AG04450 (cell line): ENCODE data around the gene RGL1. TPM values are rescaled to one million over a fixed set of nuclear protein-coding genes. Genes with fewer than 3 reads are reported as not detected.

Experiments used
- CTCF ChIA-PET: fragments of 300-600, 350-600 bp; formaldehyde crosslinking; extraction: SDS; loops from one replicate; lab custom pipeline; 2022; ENCODE audit warnings: antibody characterized with exemption, inconsistent platforms; lab: Charles Lee
- POLR2A ChIA-PET: fragments of 350-600 bp; formaldehyde crosslinking; extraction: SDS; loops from one replicate; lab custom pipeline; 2021; ENCODE audit warnings: antibody characterized with exemption, inconsistent platforms; lab: Yijun Ruan, JAX
- DNase-seq: peaks from one replicate; pipeline ENCODE4 v3.0.0-alpha.2; 2011; ENCODE audit warnings: low read depth, low spot score
- H3K27ac ChIP-seq: one replicate; pipeline ENCODE4 v1.5.1; 2012; ENCODE audit warnings: low read depth, low read length, control low read depth
- H3K27me3 ChIP-seq: one replicate; pipeline ENCODE4 v1.6.0; 2012; ENCODE audit warnings: low read length; ENCODE audit not compliant: control insufficient read depth, insufficient read depth
- H3K4me3 ChIP-seq: 2 replicates; pipeline ENCODE4 v1.5.1; 2011; ENCODE audit warnings: mild to moderate bottlenecking, low read depth, low read length, control low read depth
- H3K9me3 ChIP-seq: 2 replicates; pipeline ENCODE4 v1.5.1; 2012; ENCODE audit warnings: low read length; ENCODE audit not compliant: control insufficient read depth, insufficient read depth
- CTCF ChIP-seq: IDR thresholded peaks from 2 replicates; pipeline ENCODE4 v1.5.1; 2011; ENCODE audit warnings: low read depth, low read length, control low read depth, inconsistent platforms
- polyA plus RNA-seq: library from polyadenylated mRNA; depleted of rRNA; stranded (reverse); fragments of >200 nt; gene quantifications from 2 replicates; pipeline ENCODE4 v1.2.3, GENCODE V29; 2011

The RGL1 gene
- polyA plus RNA-seq, 1 experiment: 11.1 TPM

GRCh38 chr1:183947988-183948387, 143.1 kb downstream of the RGL1 start:
- TF ChIP-seq CTCF: no peak
- Histone ChIP-seq H3K27me3 (no peaks in the 10 kb centered on the region), H3K9me3 (no peaks in the 10 kb centered on the region), H3K4me3 (no peak overlapping the region), H3K27ac (no peak overlapping the region)
- POLR2A ChIA-PET: no interaction called here
- DNase-seq: no peak
- CTCF ChIA-PET: no interaction called here

- no peak for TF ChIP-seq CTCF
- ChIA-PET CTCF (no interaction called here), POLR2A (no interaction called here)
- Histone ChIP-seq H3K9me3 (no peaks in the 10 kb centered on the region), H3K27me3 (no peaks in the 10 kb centered on the region), H3K27ac (no peak overlapping the region), H3K4me3 (no peak overlapping the region)
- DNase-seq: no peak
These were observed 147.2 kb downstream of the RGL1 start for GRCh38 chr1:183952101-183952500.

- DNase-seq: no peak
- POLR2A ChIA-PET: no interaction called here
- Histone ChIP-seq H3K9me3 (no peaks in the 10 kb centered on the region), H3K27me3 (no peaks in the 10 kb centered on the region), H3K27ac (no peak overlapping the region), H3K4me3 (no peak overlapping the region)
- CTCF ChIA-PET: no interaction called here
- no peak for TF ChIP-seq CTCF
These were observed 148.1 kb downstream of the RGL1 start for GRCh38 chr1:183953031-183953430.

DNA sequence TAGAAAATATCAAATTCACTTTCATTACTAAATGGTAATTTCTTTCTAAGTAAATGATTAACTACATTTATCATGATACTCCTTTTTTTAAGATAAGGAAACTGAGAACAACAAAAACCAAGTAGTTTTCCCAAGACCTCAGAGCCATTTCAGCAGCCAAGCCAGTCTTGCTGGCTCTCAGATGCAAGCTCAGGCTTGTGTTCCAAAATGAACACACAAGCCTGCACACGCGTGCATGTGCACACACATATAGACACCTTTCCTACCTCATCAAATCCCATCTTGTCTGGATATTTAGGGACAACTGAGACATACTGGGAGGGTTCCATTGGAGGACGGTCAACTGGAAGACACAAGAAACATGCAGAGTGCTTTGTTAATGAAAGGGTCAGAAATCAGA, 149.6 kb downstream of the RGL1 start:
- Histone ChIP-seq H3K9me3 (no peaks in the 10 kb centered on the region), H3K4me3 (no peak overlapping the region), H3K27me3 (no peaks in the 10 kb centered on the region), H3K27ac (no peak overlapping the region)
- TF ChIP-seq CTCF: no peak
- CTCF ChIA-PET: interaction anchor here (2.3 kb wide), 1 partner anchor 299 kb away, joined by 9 read pairs; no protein-coding TSS in a partner anchor
- DNase-seq: no peak
- POLR2A ChIA-PET: no interaction called here

DNA sequence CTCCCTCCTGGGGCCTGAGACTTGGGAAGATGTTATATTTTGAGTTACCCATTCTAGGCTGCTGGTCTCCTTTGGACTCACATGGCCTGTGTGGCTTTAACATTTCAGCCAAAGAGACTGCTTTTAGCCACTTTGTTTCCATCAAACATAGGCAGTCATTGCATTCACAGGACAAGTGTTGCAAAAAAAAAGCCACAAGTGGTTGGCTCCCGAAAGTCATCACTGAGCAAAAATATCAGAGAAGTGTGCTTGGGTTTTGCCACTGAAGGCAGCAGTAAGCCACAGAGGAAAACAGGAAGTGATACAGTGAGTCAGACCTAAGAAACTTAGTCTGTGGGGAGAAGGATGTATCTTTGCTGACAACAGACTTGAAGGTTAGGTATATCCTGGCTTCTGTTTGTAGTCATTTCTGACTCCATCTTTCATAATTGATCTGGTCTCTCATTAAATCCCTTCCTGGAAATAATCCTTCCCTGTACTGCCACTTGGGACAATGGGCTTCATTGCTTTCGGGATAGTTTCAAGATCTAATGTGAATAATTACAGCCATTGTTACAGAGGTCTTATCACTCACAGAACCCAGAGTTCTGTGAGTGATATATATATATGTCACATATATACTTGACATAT, 151.8 kb downstream of the RGL1 start:
- ChIA-PET CTCF (interaction anchor here (1.1 to 2.3 kb wide), 2 partner anchors 301 to 707 kb away, joined by 3 to 9 read pairs; no protein-coding TSS in a partner anchor), POLR2A (no interaction called here)
- Histone ChIP-seq H3K27ac (no peak overlapping the region), H3K9me3 (no peaks in the 10 kb centered on the region), H3K27me3 (no peaks in the 10 kb centered on the region), H3K4me3 (no peak overlapping the region)
- DNase-seq: peak; percentile 41
- peak; percentile 47 for TF ChIP-seq CTCF
